K562 (cell line): ENCODE results near the gene USP15. TPM values are rescaled to one million over a fixed set of nuclear protein-coding genes. Genes with fewer than 3 reads are reported as not detected.

Experiments
- CBFA2T2 ChIP-seq: fragments of 450-650 bp; conservative IDR thresholded peaks from 2 replicates; pipeline ENCODE4 v1.6.1; 2017; ENCODE audit warnings: mild to moderate bottlenecking
- CEBPB ChIP-seq: fragments of 450-650 bp; IDR thresholded peaks from 2 replicates; pipeline ENCODE4 v1.6.1; 2016; ENCODE audit warnings: missing genetic modification characterization, missing compliant biosample characterization
- CHD1 ChIP-seq: fragments of 200-600 bp; sonication (generic); IDR thresholded peaks from one replicate; pipeline ENCODE4 v1.6.1; 2012; ENCODE audit warnings: mild to moderate bottlenecking, moderate library complexity, low read length, inconsistent platforms
- DACH1 ChIP-seq: fragments of 450-650 bp; IDR thresholded peaks from 2 replicates; pipeline ENCODE4 v1.6.1; 2018; ENCODE audit not compliant: partially characterized antibody
- ELF4 ChIP-seq: fragments of 450-650 bp; formaldehyde crosslinking; IDR thresholded peaks from 2 replicates; pipeline ENCODE4 v1.4.0; 2022; ENCODE audit warnings: missing genetic modification characterization
- ETV5 ChIP-seq: sonication (generic); formaldehyde crosslinking; IDR thresholded peaks from 2 replicates; pipeline ENCODE4 v1.4.0; 2020; ENCODE audit warnings: low read depth, mild to moderate bottlenecking, missing genetic modification reagents
- EZH2 ChIP-seq: IDR thresholded peaks from 2 replicates; pipeline ENCODE4 v1.6.1; 2012; ENCODE audit warnings: low read depth, mild to moderate bottlenecking, inconsistent platforms, low read length, borderline replicate concordance
- FOXA3 ChIP-seq, 2 experiments: fragments of 450-650 bp in 1 of 2; sonication (generic) in 1 of 2; formaldehyde crosslinking; IDR thresholded peaks in 1 of 2; conservative IDR thresholded peaks in 1 of 2; 2 replicates each; pipeline versions ENCODE4 v1.4.0 to v1.8.0; 2020 to 2022; ENCODE audit warnings: mild to moderate bottlenecking in 2 of 2, missing genetic modification reagents in 1 of 2
- LARP7 ChIP-seq: fragments of 450-650 bp; IDR thresholded peaks from 2 replicates; pipeline ENCODE4 v1.6.1; 2016
- MTA3 ChIP-seq: fragments of 450-650 bp; formaldehyde crosslinking; IDR thresholded peaks from 2 replicates; pipeline ENCODE4 v1.6.1; 2017; ENCODE audit warnings: mild to moderate bottlenecking, borderline replicate concordance
- NFATC3 ChIP-seq: fragments of 450-650 bp; IDR thresholded peaks from 2 replicates; pipeline ENCODE4 v1.6.1; 2017; ENCODE audit warnings: mild to moderate bottlenecking
- PHF20 ChIP-seq: fragments of 450-650 bp; IDR thresholded peaks from 2 replicates; pipeline ENCODE4 v1.6.1; 2018; ENCODE audit not compliant: partially characterized antibody
- RBBP5 ChIP-seq: fragments of 200-600 bp; sonication (generic); IDR thresholded peaks from 2 replicates; pipeline ENCODE4 v1.6.1; 2012; ENCODE audit warnings: borderline replicate concordance, mild to moderate bottlenecking, low read length, control low read depth, inconsistent platforms; ENCODE audit not compliant: insufficient read depth, poor library complexity, severe bottlenecking
- SNIP1 ChIP-seq: fragments of 450-650 bp; IDR thresholded peaks from 2 replicates; pipeline ENCODE4 v1.7.1; 2017; ENCODE audit warnings: low read depth, mild to moderate bottlenecking
- ZNF224 ChIP-seq: sonication (generic); formaldehyde crosslinking; IDR thresholded peaks from 2 replicates; pipeline ENCODE4 v1.8.0; 2022; ENCODE audit warnings: mild to moderate bottlenecking, missing genetic modification reagents
- ZNF431 ChIP-seq: sonication (generic); formaldehyde crosslinking; IDR thresholded peaks from 2 replicates; pipeline ENCODE4 v1.8.0; 2022; ENCODE audit warnings: mild to moderate bottlenecking, missing genetic modification reagents
- ZNF444 ChIP-seq: fragments of 250-450 bp; sonication (Bioruptor Pico); IDR thresholded peaks from 2 replicates; pipeline ENCODE4 v1.4.0; 2020; ENCODE audit warnings: mild to moderate bottlenecking, moderate library complexity
- ZNF717 ChIP-seq: fragments of 250-450 bp; sonication (Bioruptor Pico); IDR thresholded peaks from 2 replicates; pipeline ENCODE4 v1.5.0; 2021
- ZNF766 ChIP-seq: fragments of 200-800 bp; sonication (Bioruptor generic); conservative IDR thresholded peaks from 2 replicates; pipeline ENCODE4 v1.6.1; 2016; ENCODE audit warnings: missing genetic modification characterization, missing compliant biosample characterization
- ZNF77 ChIP-seq: fragments of 250-450 bp; sonication (Bioruptor Pico); IDR thresholded peaks from 2 replicates; pipeline ENCODE4 v1.5.0; 2020
- polyA plus RNA-seq, 8 experiments: library from polyadenylated mRNA; depleted of rRNA in 4 of 8; stranded (reverse) in 5 of 8; unstranded in 3 of 8; fragments of >200 nt; fragmentation: Nextera tagmentation in 2 of 8; fragmentation: Illumina TruSeq in 1 of 8; extraction: Ambion mirVana in 2 of 8; extraction: Trizol in 1 of 8; gene quantifications; 2 replicates each; pipeline versions ENCODE4 v1.2.1 to v1.2.3, GENCODE V29; 2011 to 2014; ENCODE audit warnings: inconsistent platforms in 1 of 8, missing spikeins in 1 of 8
- total RNA-seq, 7 experiments: library from RNA; depleted of rRNA in 6 of 7; stranded (reverse); fragments of >200 nt in 6 of 7; fragmentation: Illumina TruSeq in 2 of 7; extraction: Trizol in 2 of 7; gene quantifications; 2 replicates each; pipeline versions ENCODE4 v1.2.1 to v1.2.3, GENCODE V29; 2011 to 2021; ENCODE audit warnings: low replicate concordance in 1 of 7
- TF ChIP-seq, protein P1 (sequence below): sonication (generic); formaldehyde crosslinking; IDR thresholded peaks from 2 replicates; pipeline ENCODE4 v1.8.1; 2022; ENCODE audit warnings: missing genetic modification reagents
- TF ChIP-seq, protein P2 (sequence below): fragments of 450-650 bp; IDR thresholded peaks from 2 replicates; pipeline ENCODE4 v1.6.1; 2018; ENCODE audit warnings: mild to moderate bottlenecking, low read depth; ENCODE audit not compliant: partially characterized antibody
- TF ChIP-seq, protein P3 (sequence below), 3 experiments: IDR thresholded peaks in 2 of 3; conservative IDR thresholded peaks in 1 of 3; 2 replicates each; pipeline ENCODE4 v1.5.1; 2011 to 2012; ENCODE audit warnings: low read length in 3 of 3, mild to moderate bottlenecking in 3 of 3, control low read depth in 2 of 3, improper control_type of control experiment in 1 of 3, inconsistent platforms in 1 of 3, low read depth in 1 of 3, mixed read lengths in 1 of 3, moderate library complexity in 1 of 3; ENCODE audit not compliant: insufficient read depth in 2 of 3
- TF ChIP-seq, protein P4 (sequence below): fragments of 450-650 bp; conservative IDR thresholded peaks from 2 replicates; pipeline ENCODE4 v1.6.1; 2016; ENCODE audit warnings: missing genetic modification characterization, low read depth, mild to moderate bottlenecking, control low read depth, missing compliant biosample characterization

The USP15 gene
- total and polyA plus RNA-seq, 9 of the 15 experiments (the other 6 are each of a cell fraction or from before 2014, with no cell fraction given) = 140 to 272 (median 182) TPM

DNA sequence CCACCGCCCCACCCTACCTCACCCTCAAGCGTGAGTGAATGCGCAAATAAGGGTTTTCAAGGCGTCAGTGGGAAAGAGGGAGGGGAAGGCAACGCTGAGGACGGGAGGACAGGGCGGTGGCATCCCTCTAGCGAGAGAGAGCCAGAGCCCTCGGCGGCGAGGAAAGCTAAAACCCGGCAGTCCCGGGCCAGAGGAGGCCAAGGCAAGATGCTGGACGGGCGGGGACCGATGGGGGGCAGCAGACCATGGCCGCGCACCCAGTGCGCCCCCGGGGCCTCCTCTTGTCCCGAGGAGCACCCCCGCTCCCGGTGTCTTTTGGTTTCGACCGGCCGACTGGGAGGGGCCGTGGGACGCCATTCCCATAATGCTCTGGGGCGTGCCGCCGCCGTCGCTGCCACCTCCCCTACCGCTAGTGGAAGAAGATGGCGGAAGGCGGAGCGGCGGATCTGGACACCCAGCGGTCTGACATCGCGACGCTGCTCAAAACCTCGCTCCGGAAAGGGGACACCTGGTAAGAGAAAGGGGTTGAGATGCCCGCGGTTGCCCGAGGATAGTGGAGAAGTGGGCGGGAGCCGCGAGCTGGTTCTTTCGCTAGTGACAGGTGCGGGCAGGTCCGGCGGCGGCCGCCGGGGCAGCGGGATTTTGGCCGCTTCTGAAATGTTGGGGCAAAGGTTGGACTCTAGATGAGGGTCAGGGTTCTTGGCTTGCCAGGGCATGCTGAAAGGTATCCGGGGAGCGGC, at the start of gene USP15 (continued):
- TF ChIP-seq, protein P1, sequence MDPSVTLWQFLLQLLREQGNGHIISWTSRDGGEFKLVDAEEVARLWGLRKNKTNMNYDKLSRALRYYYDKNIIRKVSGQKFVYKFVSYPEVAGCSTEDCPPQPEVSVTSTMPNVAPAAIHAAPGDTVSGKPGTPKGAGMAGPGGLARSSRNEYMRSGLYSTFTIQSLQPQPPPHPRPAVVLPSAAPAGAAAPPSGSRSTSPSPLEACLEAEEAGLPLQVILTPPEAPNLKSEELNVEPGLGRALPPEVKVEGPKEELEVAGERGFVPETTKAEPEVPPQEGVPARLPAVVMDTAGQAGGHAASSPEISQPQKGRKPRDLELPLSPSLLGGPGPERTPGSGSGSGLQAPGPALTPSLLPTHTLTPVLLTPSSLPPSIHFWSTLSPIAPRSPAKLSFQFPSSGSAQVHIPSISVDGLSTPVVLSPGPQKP = no peak
- TF ChIP-seq RBBP5 = peak; percentile 98
- peak; percentile 96 for TF ChIP-seq ZNF444 (CRISPR knock-in tag)
- TF ChIP-seq, protein P2, sequence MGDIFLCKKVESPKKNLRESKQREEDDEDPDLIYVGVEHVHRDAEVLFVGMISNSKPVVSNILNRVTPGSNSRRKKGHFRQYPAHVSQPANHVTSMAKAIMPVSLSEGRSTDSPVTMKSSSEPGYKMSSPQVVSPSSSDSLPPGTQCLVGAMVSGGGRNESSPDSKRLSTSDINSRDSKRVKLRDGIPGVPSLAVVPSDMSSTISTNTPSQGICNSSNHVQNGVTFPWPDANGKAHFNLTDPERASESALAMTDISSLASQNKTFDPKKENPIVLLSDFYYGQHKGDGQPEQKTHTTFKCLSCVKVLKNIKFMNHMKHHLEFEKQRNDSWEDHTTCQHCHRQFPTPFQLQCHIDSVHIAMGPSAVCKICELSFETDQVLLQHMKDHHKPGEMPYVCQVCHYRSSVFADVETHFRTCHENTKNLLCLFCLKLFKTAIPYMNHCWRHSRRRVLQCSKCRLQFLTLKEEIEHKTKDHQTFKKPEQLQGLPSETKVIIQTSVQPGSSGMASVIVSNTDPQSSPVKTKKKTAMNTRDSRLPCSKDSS = no peak
- TF ChIP-seq LARP7 = no peak; the same call in 1 of the 2 replicates
- TF ChIP-seq CBFA2T2 = no peak
- TF ChIP-seq ZNF224 = no peak
- TF ChIP-seq CHD1 = peak; percentile 95
- peak in 1 of 2 experiments; percentile 52; a peak in 1 of 4 replicates for TF ChIP-seq FOXA3 (CRISPR knock-in tag; conservative IDR thresholded peaks at IDR 0.05 in 1 of 2, IDR thresholded peaks at IDR 0.05 in 1 of 2)
- no peak for TF ChIP-seq ELF4
- TF ChIP-seq SNIP1 = no peak
- peak; percentile 94 for TF ChIP-seq MTA3
- TF ChIP-seq DACH1 = no peak
- peak; percentile 77; the same call in 1 of the 2 replicates for TF ChIP-seq ZNF766 (CRISPR knock-in tag)
- TF ChIP-seq, protein P3, sequence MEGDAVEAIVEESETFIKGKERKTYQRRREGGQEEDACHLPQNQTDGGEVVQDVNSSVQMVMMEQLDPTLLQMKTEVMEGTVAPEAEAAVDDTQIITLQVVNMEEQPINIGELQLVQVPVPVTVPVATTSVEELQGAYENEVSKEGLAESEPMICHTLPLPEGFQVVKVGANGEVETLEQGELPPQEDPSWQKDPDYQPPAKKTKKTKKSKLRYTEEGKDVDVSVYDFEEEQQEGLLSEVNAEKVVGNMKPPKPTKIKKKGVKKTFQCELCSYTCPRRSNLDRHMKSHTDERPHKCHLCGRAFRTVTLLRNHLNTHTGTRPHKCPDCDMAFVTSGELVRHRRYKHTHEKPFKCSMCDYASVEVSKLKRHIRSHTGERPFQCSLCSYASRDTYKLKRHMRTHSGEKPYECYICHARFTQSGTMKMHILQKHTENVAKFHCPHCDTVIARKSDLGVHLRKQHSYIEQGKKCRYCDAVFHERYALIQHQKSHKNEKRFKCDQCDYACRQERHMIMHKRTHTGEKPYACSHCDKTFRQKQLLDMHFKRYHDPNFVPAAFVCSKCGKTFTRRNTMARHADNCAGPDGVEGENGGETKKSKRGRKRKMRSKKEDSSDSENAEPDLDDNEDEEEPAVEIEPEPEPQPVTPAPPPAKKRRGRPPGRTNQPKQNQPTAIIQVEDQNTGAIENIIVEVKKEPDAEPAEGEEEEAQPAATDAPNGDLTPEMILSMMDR (IDR thresholded peaks at IDR 0.05 in 2 of 3, conservative IDR thresholded peaks at IDR 0.05 in 1 of 3; ENCODE audit: insufficient read depth in 2 of 3, low read depth in 1 of 3, low read length in 3 of 3) = peak; percentile 77 to 91 (median 83)
- no peak for TF ChIP-seq ZNF77
- no peak for TF ChIP-seq ETV5 (CRISPR knock-in tag)
- TF ChIP-seq ZNF431 (CRISPR knock-in tag) = 0 out of 2 replicates have a peak, but pooled peaks have one; percentile 52
- TF ChIP-seq, protein P4, sequence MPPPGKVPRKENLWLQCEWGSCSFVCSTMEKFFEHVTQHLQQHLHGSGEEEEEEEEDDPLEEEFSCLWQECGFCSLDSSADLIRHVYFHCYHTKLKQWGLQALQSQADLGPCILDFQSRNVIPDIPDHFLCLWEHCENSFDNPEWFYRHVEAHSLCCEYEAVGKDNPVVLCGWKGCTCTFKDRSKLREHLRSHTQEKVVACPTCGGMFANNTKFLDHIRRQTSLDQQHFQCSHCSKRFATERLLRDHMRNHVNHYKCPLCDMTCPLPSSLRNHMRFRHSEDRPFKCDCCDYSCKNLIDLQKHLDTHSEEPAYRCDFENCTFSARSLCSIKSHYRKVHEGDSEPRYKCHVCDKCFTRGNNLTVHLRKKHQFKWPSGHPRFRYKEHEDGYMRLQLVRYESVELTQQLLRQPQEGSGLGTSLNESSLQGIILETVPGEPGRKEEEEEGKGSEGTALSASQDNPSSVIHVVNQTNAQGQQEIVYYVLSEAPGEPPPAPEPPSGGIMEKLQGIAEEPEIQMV (tag) = no peak
- no peak for TF ChIP-seq EZH2
- TF ChIP-seq NFATC3 = no peak
- TF ChIP-seq CEBPB (tag) = no peak
- no peak for TF ChIP-seq PHF20
- no peak for TF ChIP-seq ZNF717 (CRISPR knock-in tag)
